Panc1 (cell line): ENCODE results near the gene UMAD1. TPM values are rescaled to one million over a fixed set of nuclear protein-coding genes. Genes with fewer than 3 reads are reported as not detected.

ENCODE experiments used
- ATAC-seq: fragments of 200-7000 bp; cut with Tn5 transposase; 2 replicates; pipeline ENCODE4 v1.9.1; 2020; ENCODE audit warnings: mild to moderate bottlenecking, moderate library complexity
- BruUV-seq: library from RNA; stranded (reverse); fragments of 400-500 nt; replicated peaks from 2 replicates; lab custom pipeline; 2021; lab: Mats Ljungman, UMichigan
- CTCF ChIA-PET: fragments of 300-600 bp; sonication (Branson Sonifier 250); formaldehyde crosslinking; loops from one replicate; lab custom pipeline; 2022; ENCODE audit warnings: antibody characterized with exemption; lab: Charles Lee
- POLR2A ChIA-PET: fragments of 300-600 bp; sonication (Branson Sonifier 250); formaldehyde crosslinking; loops from one replicate; lab custom pipeline; 2022; ENCODE audit warnings: antibody characterized with exemption; lab: Charles Lee
- DNase-seq: peaks from one replicate; pipeline ENCODE4 v3.0.0-alpha.2; 2010; ENCODE audit warnings: low read depth, low spot score
- H3K27ac ChIP-seq: 2 replicates; pipeline ENCODE4 v1.5.1; 2011; ENCODE audit warnings: mild to moderate bottlenecking, low read length, inconsistent platforms
- H3K27me3 ChIP-seq: fragments of 200-500 bp; sonication (Bioruptor generic); 2 replicates; pipeline ENCODE4 v1.6.0; 2014; ENCODE audit warnings: low read length, inconsistent platforms; ENCODE audit not compliant: control insufficient read depth, insufficient read depth
- H3K36me3 ChIP-seq: fragments of 200-500 bp; sonication (Bioruptor generic); 2 replicates; pipeline ENCODE4 v1.5.1; 2014; ENCODE audit warnings: inconsistent platforms, mild to moderate bottlenecking, low read length, moderate library complexity; ENCODE audit not compliant: control insufficient read depth, insufficient read depth
- H3K4me1 ChIP-seq: 2 replicates; pipeline ENCODE4 v1.5.1; 2011; ENCODE audit warnings: inconsistent platforms, mild to moderate bottlenecking, low read length, moderate library complexity; ENCODE audit not compliant: control insufficient read depth, insufficient read depth
- H3K4me3 ChIP-seq, 2 experiments: 2 replicates each; pipeline ENCODE4 v1.5.1; 2011 to 2012; ENCODE audit warnings: low read depth in 2 of 2, low read length in 2 of 2, mild to moderate bottlenecking in 2 of 2, inconsistent platforms in 1 of 2, moderate library complexity in 1 of 2
- H3K9me3 ChIP-seq: fragments of 200-500 bp; sonication (Bioruptor generic); 2 replicates; pipeline ENCODE4 v1.5.1; 2014; ENCODE audit warnings: low read depth, mild to moderate bottlenecking, inconsistent platforms, low read length, moderate library complexity; ENCODE audit not compliant: control insufficient read depth, insufficient read depth
- POLR2AphosphoS5 ChIP-seq: IDR thresholded peaks from 2 replicates; pipeline ENCODE4 v1.6.1; 2012; ENCODE audit warnings: mild to moderate bottlenecking, low read depth, low read length, moderate library complexity
- SIN3A ChIP-seq: IDR thresholded peaks from 2 replicates; pipeline ENCODE4 v1.6.1; 2012; ENCODE audit warnings: low read depth, mild to moderate bottlenecking, low read length, moderate library complexity, borderline replicate concordance; ENCODE audit not compliant: insufficient read depth
- TCF7L2 ChIP-seq: IDR thresholded peaks from 2 replicates; pipeline ENCODE4 v1.6.1; 2011; ENCODE audit warnings: mild to moderate bottlenecking, low read depth, low read length, inconsistent platforms
- in situ Hi-C: cut with HindIII; loops from 2 replicates; pipeline ENCODE4 v1.10.0; 2016; ENCODE audit warnings: low sequenced_read_pairs, low pct_unique_long_range_greater_than_20kb
- intact Hi-C: fragments of 100-400 bp; cut with micrococcal nuclease; formaldehyde crosslinking; loops from one replicate; pipeline ENCODE4 v1.10.0; 2022; ENCODE audit not compliant: unreplicated experiment
- total RNA-seq: library from RNA; stranded (reverse); gene quantifications from one replicate; pipeline ENCODE4 v1.2.1, GENCODE V29; 2021; ENCODE audit not compliant: unreplicated experiment
- TF ChIP-seq, protein P1 (sequence below): fragments of 450-650 bp; IDR thresholded peaks from 2 replicates; pipeline ENCODE4 v1.5.1; 2017; ENCODE audit warnings: mild to moderate bottlenecking
- TF ChIP-seq, protein P2 (sequence below), 2 experiments: IDR thresholded peaks; 2 replicates each; pipeline ENCODE4 v1.6.1; 2011 to 2012; ENCODE audit warnings: low read depth in 2 of 2, control low read depth in 1 of 2, low read length in 1 of 2, mild to moderate bottlenecking in 1 of 2, moderate library complexity in 1 of 2; ENCODE audit not compliant: insufficient read depth in 1 of 2

UMAD1 gene
- total RNA-seq, 1 experiment from 2014 or later: 19.9 TPM

- Histone ChIP-seq H3K36me3 (no peaks in the 10 kb centered on the region), H3K4me1 (no peaks in the 10 kb centered on the region), H3K27me3 (no peaks in the 10 kb centered on the region), H3K4me3 (no peak overlapping the region), H3K27ac (no peak overlapping the region), H3K9me3 (no peaks in the 10 kb centered on the region)
- no peak for TF ChIP-seq TCF7L2
- TF ChIP-seq, protein P1, sequence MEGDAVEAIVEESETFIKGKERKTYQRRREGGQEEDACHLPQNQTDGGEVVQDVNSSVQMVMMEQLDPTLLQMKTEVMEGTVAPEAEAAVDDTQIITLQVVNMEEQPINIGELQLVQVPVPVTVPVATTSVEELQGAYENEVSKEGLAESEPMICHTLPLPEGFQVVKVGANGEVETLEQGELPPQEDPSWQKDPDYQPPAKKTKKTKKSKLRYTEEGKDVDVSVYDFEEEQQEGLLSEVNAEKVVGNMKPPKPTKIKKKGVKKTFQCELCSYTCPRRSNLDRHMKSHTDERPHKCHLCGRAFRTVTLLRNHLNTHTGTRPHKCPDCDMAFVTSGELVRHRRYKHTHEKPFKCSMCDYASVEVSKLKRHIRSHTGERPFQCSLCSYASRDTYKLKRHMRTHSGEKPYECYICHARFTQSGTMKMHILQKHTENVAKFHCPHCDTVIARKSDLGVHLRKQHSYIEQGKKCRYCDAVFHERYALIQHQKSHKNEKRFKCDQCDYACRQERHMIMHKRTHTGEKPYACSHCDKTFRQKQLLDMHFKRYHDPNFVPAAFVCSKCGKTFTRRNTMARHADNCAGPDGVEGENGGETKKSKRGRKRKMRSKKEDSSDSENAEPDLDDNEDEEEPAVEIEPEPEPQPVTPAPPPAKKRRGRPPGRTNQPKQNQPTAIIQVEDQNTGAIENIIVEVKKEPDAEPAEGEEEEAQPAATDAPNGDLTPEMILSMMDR: no peak
- TF ChIP-seq, protein P2, sequence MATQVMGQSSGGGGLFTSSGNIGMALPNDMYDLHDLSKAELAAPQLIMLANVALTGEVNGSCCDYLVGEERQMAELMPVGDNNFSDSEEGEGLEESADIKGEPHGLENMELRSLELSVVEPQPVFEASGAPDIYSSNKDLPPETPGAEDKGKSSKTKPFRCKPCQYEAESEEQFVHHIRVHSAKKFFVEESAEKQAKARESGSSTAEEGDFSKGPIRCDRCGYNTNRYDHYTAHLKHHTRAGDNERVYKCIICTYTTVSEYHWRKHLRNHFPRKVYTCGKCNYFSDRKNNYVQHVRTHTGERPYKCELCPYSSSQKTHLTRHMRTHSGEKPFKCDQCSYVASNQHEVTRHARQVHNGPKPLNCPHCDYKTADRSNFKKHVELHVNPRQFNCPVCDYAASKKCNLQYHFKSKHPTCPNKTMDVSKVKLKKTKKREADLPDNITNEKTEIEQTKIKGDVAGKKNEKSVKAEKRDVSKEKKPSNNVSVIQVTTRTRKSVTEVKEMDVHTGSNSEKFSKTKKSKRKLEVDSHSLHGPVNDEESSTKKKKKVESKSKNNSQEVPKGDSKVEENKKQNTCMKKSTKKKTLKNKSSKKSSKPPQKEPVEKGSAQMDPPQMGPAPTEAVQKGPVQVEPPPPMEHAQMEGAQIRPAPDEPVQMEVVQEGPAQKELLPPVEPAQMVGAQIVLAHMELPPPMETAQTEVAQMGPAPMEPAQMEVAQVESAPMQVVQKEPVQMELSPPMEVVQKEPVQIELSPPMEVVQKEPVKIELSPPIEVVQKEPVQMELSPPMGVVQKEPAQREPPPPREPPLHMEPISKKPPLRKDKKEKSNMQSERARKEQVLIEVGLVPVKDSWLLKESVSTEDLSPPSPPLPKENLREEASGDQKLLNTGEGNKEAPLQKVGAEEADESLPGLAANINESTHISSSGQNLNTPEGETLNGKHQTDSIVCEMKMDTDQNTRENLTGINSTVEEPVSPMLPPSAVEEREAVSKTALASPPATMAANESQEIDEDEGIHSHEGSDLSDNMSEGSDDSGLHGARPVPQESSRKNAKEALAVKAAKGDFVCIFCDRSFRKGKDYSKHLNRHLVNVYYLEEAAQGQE (IDR thresholded peaks at IDR 0.05; ENCODE audit: insufficient read depth in 1 of 2, low read depth in 2 of 2, low read length in 1 of 2): no peak
- no peak for TF ChIP-seq POLR2AphosphoS5
- no peak for TF ChIP-seq SIN3A
- ATAC-seq (no peak), DNase-seq (no peak)
- BruUV-seq: no TSS peak
- intact Hi-C loops (no loop called here), in situ Hi-C loops (no loop called here)
- ChIA-PET POLR2A (no interaction called here), CTCF (no interaction called here)
These were observed 68.7 kb downstream of the UMAD1 start for GRCh38 chr7:7709291-7709690.

GRCh38 chr7:7710469-7710868 lies 69.9 kb downstream of the UMAD1 start:
- BruUV-seq: no TSS peak
- H3K27ac ChIP-seq: no peak overlapping the region
- in situ Hi-C loops: no loop called here
- no peaks in the 10 kb centered on the region for H3K9me3 ChIP-seq
- H3K4me1 ChIP-seq: no peaks in the 10 kb centered on the region
- intact Hi-C loops: no loop called here
- POLR2A ChIA-PET: no interaction called here
- DNase-seq: no peak
- H3K4me3 ChIP-seq: no peak overlapping the region
- no peaks in the 10 kb centered on the region for H3K27me3 ChIP-seq
- CTCF ChIA-PET: no interaction called here
- H3K36me3 ChIP-seq: no peaks in the 10 kb centered on the region
- no peak for ATAC-seq
- no peak for TF ChIP-seq SIN3A
- TF ChIP-seq, protein P1: no peak
- TF ChIP-seq, protein P2 (IDR thresholded peaks at IDR 0.05; ENCODE audit: insufficient read depth in 1 of 2, low read depth in 2 of 2, low read length in 1 of 2): no peak
- no peak for TF ChIP-seq TCF7L2
- TF ChIP-seq POLR2AphosphoS5: no peak
